ENCODE data around the gene CUL4A. TPM values are rescaled to one million over a fixed set of nuclear protein-coding genes. Genes with fewer than 3 reads are reported as not detected.

Gene CUL4A
- polyA plus RNA-seq, 1 of the 3 experiments (the other 2 are of a cell fraction), result 51.2 TPM

GRCh38 chr13:113202912-113203311 is 6.5 kb upstream of the CUL4A start:
- no peak for DNase-seq
- H2AFZ ChIP-seq (ENCODE audit: low read depth), result no peak overlapping the region
- ChIA-PET POLR2A (no interaction called here), CTCF (no interaction called here)
- no peak overlapping the region for H3K4me3 ChIP-seq (ENCODE audit: low read depth in 2 of 2, low read length in 1 of 2)
- H3K79me2 ChIP-seq (ENCODE audit: insufficient read depth), result peaks cover 100% of the 10 kb centered on the region
- H3K9ac ChIP-seq, result no peak overlapping the region
- TF ChIP-seq TAF1 (IDR thresholded peaks at IDR 0.05; ENCODE audit: borderline replicate concordance, low read depth, low read length) (no peak), JUND (IDR thresholded peaks at IDR 0.05) (no peak), USF2 (IDR thresholded peaks at IDR 0.05; ENCODE audit: borderline replicate concordance, low read depth, low read length) (no peak), FOSL2 (IDR thresholded peaks at IDR 0.05; ENCODE audit: borderline replicate concordance, low read depth) (no peak), EZH2phosphoT487 (IDR thresholded peaks at IDR 0.05; ENCODE audit: borderline replicate concordance, low read depth) (no peak)
- TF ChIP-seq, protein P1, sequence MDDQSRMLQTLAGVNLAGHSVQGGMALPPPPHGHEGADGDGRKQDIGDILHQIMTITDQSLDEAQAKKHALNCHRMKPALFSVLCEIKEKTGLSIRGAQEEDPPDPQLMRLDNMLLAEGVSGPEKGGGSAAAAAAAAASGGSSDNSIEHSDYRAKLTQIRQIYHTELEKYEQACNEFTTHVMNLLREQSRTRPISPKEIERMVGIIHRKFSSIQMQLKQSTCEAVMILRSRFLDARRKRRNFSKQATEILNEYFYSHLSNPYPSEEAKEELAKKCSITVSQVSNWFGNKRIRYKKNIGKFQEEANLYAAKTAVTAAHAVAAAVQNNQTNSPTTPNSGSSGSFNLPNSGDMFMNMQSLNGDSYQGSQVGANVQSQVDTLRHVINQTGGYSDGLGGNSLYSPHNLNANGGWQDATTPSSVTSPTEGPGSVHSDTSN (IDR thresholded peaks at IDR 0.05), result no peak
- H3K36me3 ChIP-seq (replicated peaks in 1 of 2; ENCODE audit: control insufficient read depth in 1 of 2, insufficient read depth in 2 of 2, low read length in 1 of 2), result peaks cover 24 to 44% of the 10 kb centered on the region in 2 experiments
- H3K9me2 ChIP-seq, result no peaks in the 10 kb centered on the region
- H3K4me1 ChIP-seq (ENCODE audit: control insufficient read depth in 1 of 2, insufficient read depth in 2 of 2, low read depth in 1 of 2, low read length in 1 of 2), result peaks cover 0 to 24% of the 10 kb centered on the region in 2 experiments; a peak in 2 of 4 replicates
- no peak overlapping the region for H3K27ac ChIP-seq (ENCODE audit: low read depth in 2 of 2, low read length in 1 of 2)
- H3K27me3 ChIP-seq (ENCODE audit: insufficient read depth), result no peaks in the 10 kb centered on the region
- H4K20me1 ChIP-seq (ENCODE audit: insufficient read depth), result peaks cover 37% of the 10 kb centered on the region
- H3F3A ChIP-seq (replicated peaks; ENCODE audit: insufficient read depth), result peaks cover 10% of the 10 kb centered on the region
- WGBS (ENCODE audit: low lambda C conversion rate), result 94% methylated on average over 4 of the region's 4 CpGs
- H3K4me2 ChIP-seq, result no peak overlapping the region
- no peaks in the 10 kb centered on the region for H3K9me3 ChIP-seq

GRCh38 chr13:113203507-113204377 is 5.7 kb upstream of the CUL4A start:
- peaks cover 37% of the 10 kb centered on the region for H4K20me1 ChIP-seq (ENCODE audit: insufficient read depth)
- no peaks in the 10 kb centered on the region for H3K9me3 ChIP-seq
- H3K36me3 ChIP-seq (replicated peaks in 1 of 2; ENCODE audit: control insufficient read depth in 1 of 2, insufficient read depth in 2 of 2, low read length in 1 of 2), result peaks cover 18 to 40% of the 10 kb centered on the region in 2 experiments
- H2AFZ ChIP-seq (ENCODE audit: low read depth), result no peak overlapping the region
- no peaks in the 10 kb centered on the region for H3K27me3 ChIP-seq (ENCODE audit: insufficient read depth)
- H3K9me2 ChIP-seq, result no peaks in the 10 kb centered on the region
- DNase-seq, result no peak
- no peak overlapping the region for H3K27ac ChIP-seq (ENCODE audit: low read depth in 2 of 2, low read length in 1 of 2)
- peaks cover 0 to 24% of the 10 kb centered on the region in 2 experiments; a peak in 2 of 4 replicates for H3K4me1 ChIP-seq (ENCODE audit: control insufficient read depth in 1 of 2, insufficient read depth in 2 of 2, low read depth in 1 of 2, low read length in 1 of 2)
- CTCF ChIA-PET, result interaction anchor here (0.8 kb wide), 1 partner anchor 28 kb away, joined by 3 read pairs; no protein-coding TSS in a partner anchor
- peaks cover 97% of the 10 kb centered on the region for H3K79me2 ChIP-seq (ENCODE audit: insufficient read depth)
- peaks cover 11% of the 10 kb centered on the region for H3F3A ChIP-seq (replicated peaks; ENCODE audit: insufficient read depth)
- H3K4me3 ChIP-seq (ENCODE audit: low read depth in 2 of 2, low read length in 1 of 2), result no peak overlapping the region
- POLR2A ChIA-PET, result no interaction called here
- no peak overlapping the region for H3K9ac ChIP-seq
- WGBS (ENCODE audit: low lambda C conversion rate), result 97% methylated on average over 5 of the region's 12 CpGs
- no peak overlapping the region for H3K4me2 ChIP-seq
- TF ChIP-seq MEF2A (IDR thresholded peaks at IDR 0.05; ENCODE audit: borderline replicate concordance, low read depth), result no peak
- TF ChIP-seq TEAD4 (IDR thresholded peaks at IDR 0.05; ENCODE audit: borderline replicate concordance, insufficient read depth), result no peak
- no peak for TF ChIP-seq RAD21 (IDR thresholded peaks at IDR 0.05; ENCODE audit: low read length)
- no peak for TF ChIP-seq YY1 (IDR thresholded peaks at IDR 0.05; ENCODE audit: low read depth)
- TF ChIP-seq ELF1 (IDR thresholded peaks at IDR 0.05), result no peak
- TF ChIP-seq GABPA (IDR thresholded peaks at IDR 0.05; ENCODE audit: low read depth), result no peak
- TF ChIP-seq EZH2phosphoT487 (IDR thresholded peaks at IDR 0.05; ENCODE audit: borderline replicate concordance, low read depth), result no peak
- TF ChIP-seq NFIC (IDR thresholded peaks at IDR 0.05; ENCODE audit: borderline replicate concordance), result no peak
- TF ChIP-seq GATA2 (CRISPR knock-in tag; IDR thresholded peaks at IDR 0.05), result no peak
- no peak for TF ChIP-seq RCOR1 (IDR thresholded peaks at IDR 0.05; ENCODE audit: low read length)
